Measurements from ENCODE around the gene KNDC1.
"Not testable (repeated sequence)": the region's sequence is repeated elsewhere in the genome, so short reads cannot be mapped to it uniquely, and the experiment has no call there.

The KNDC1 gene

DNA sequence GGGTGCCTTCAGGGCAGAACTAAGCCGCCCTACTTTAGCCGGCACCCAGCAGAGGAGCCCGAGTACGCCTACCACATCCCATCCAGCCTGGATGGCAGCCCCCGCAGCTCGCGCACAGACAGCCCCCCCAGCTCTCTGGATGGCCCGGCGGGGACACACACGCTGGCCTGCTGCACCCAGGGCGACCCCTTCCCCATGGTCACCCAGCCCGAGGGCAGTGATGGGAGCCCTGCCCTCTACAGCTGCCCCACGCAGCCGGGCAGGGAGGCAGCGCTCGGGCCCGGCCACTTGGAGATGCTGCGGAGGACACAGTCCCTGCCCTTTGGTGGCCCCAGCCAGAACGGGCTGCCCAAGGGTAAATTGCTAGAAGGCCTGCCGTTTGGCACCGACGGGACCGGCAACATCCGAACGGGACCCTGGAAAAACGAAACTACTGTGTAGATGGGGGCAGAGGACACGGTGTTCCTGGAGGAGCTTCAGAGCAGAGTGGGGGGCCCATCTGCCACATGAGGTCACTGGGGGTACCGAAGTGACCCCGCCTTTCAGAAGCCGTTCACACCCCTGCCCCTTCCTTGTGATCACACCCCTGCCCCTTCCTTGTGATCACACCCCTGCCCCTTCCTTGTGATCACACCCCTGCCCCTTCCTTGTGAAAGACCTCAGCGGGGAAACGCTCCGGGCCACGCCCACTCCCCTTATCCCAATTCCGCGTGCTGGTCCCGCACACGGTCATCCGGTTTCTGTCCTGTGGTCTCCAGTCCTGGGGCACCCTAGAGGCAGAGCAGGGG lies 30.8 kb upstream of the KNDC1 start:
- Histone ChIP-seq H3K9ac (ENCODE audit: low read length) (no peak overlapping the region), H3K4me1 (ENCODE audit: control insufficient read depth, insufficient read depth, low read length) (no peaks in the 10 kb centered on the region), H3K27me3 (ENCODE audit: control insufficient read depth, insufficient read depth, low read length) (no peaks in the 10 kb centered on the region), H3K27ac (ENCODE audit: low read depth, low read length) (no peak overlapping the region), H3K36me3 (ENCODE audit: control insufficient read depth, insufficient read depth, low read length) (no peaks in the 10 kb centered on the region), H3K4me3 (ENCODE audit: low read length) (no peak overlapping the region)

DNA sequence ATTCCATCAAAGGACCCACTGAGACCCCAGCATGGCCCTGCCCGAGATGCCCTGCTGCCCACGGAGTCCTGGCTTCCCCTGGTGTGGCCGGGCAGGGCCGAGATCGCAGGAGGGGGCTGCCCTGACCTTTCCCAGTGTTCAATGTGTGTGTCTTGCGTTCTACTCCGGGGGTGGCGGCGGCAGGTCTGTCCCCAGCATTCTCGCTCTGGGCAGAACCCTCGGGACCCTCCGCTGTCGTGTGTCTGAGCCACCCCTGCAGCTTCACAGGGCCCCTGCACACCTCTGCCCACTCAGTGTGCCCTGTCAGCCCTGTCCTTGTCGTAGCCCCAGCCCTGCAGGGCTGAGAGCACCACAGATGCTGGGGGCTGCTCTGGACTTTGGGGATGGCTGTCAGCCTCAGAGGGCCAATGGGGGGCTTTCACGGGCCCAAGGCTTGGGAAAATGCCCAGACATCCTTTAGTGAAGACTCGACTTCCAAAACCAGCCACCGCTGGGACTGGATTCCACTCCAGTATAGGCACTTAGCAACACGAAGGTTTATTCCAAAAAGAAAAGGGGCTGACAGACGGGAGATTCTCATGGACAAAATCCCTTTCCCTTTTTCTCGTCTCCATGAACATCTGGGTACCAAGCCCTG lies 30.0 kb upstream of the KNDC1 start:
- Histone ChIP-seq H3K4me3 (ENCODE audit: low read length) (no peak overlapping the region), H3K27ac (ENCODE audit: low read depth, low read length) (no peak overlapping the region)

DNA sequence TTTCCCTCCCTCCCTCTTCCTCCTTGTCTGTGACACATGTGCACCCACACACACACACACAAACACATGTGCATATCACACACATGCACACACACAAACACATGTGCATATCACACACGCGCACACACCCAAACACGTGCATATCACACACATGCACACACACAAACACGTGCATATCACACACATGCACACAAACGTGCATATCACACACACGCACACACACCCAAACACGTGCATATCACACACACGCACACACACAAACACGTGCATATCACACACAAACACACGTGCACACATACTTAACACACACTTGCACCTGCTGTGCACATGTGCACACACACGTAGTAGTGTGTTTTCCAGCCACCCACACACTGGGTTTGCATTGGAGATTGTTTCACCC lies 29.4 kb upstream of the KNDC1 start:
- no peaks in the 10 kb centered on the region for H3K36me3 ChIP-seq (ENCODE audit: control insufficient read depth, insufficient read depth, low read length)
- H3K4me3 ChIP-seq (ENCODE audit: low read length) = no peak overlapping the region
- no peaks in the 10 kb centered on the region for H3K4me1 ChIP-seq (ENCODE audit: control insufficient read depth, insufficient read depth, low read length)
- H3K9ac ChIP-seq (ENCODE audit: low read length) = no peak overlapping the region
- H3K27me3 ChIP-seq (ENCODE audit: control insufficient read depth, insufficient read depth, low read length) = no peaks in the 10 kb centered on the region
- H3K27ac ChIP-seq (ENCODE audit: low read depth, low read length) = no peak overlapping the region

More for the DNA sequence above, 30.0 kb upstream of the KNDC1 start:
- Histone ChIP-seq H3K36me3 (ENCODE audit: control insufficient read depth, insufficient read depth, low read length) (no peaks in the 10 kb centered on the region), H3K9ac (ENCODE audit: low read length) (no peak overlapping the region), H3K4me1 (ENCODE audit: control insufficient read depth, insufficient read depth, low read length) (no peaks in the 10 kb centered on the region), H3K27me3 (ENCODE audit: control insufficient read depth, insufficient read depth, low read length) (no peaks in the 10 kb centered on the region)

DNA sequence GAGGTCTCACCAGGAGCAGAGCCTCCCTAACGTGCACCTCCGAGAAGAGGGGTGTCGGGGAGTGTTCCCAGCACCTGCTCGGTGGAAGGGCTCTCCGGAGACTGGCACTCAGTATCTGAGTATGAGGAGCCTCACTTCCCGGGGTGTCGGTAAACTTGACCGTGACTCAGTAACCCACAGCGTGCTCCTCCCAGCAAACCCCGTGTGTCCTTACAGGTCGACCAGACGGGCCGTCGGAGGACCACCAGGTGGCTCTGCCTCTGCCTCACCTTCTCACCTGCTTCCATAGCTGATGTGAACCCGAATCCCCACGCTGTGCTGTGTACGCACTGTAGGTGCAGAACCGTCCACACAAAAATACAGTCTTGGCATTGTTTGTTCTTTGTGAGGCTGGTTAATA lies 29.0 kb upstream of the KNDC1 start:
- Histone ChIP-seq H3K4me3 (ENCODE audit: low read length) (no peak overlapping the region), H3K4me1 (ENCODE audit: control insufficient read depth, insufficient read depth, low read length) (no peaks in the 10 kb centered on the region), H3K36me3 (ENCODE audit: control insufficient read depth, insufficient read depth, low read length) (no peaks in the 10 kb centered on the region), H3K27me3 (ENCODE audit: control insufficient read depth, insufficient read depth, low read length) (no peaks in the 10 kb centered on the region), H3K27ac (ENCODE audit: low read depth, low read length) (no peak overlapping the region), H3K9ac (ENCODE audit: low read length) (no peak overlapping the region)

DNA sequence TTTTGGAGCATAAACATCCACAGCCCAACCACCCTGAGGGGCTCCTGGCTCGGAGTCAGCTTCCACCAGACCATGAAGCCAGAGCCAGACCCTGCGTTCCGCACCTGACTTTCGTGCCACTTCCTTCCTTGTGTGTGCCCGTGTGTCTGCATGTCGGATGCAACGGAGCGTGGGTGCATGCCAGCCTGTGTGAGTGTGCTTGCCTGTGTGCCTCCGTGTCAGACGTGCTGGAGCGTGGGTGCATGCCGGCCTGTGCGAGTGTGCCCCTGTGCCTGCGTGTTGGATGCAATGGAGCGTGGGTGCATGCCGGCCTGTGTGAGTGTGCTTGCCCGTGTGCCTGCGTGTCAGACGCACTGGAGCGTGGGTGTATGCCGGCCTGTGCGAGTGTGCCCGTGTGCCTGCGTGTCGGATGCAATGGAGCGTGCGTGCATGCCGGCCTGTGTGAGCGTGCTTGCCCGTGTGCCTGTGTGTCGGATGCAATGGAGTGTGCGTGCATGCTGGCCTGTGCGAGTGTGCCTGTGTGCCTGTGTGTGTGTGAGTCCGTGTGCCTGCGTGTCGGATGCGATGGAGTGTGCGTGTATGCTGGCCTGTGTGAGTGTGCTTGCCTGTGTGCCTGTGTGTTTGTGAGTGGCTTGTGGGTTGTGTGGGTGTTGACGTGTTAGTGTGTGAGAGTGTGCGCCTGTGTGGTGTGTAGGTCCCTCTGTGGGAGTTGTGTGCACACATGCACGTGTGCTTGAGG lies 28.1 kb upstream of the KNDC1 start:
- Histone ChIP-seq H3K4me1 (ENCODE audit: control insufficient read depth, insufficient read depth, low read length) (no peaks in the 10 kb centered on the region), H3K4me3 (ENCODE audit: low read length) (no peak overlapping the region), H3K36me3 (ENCODE audit: control insufficient read depth, insufficient read depth, low read length) (no peaks in the 10 kb centered on the region), H3K9ac (ENCODE audit: low read length) (no peak overlapping the region), H3K27ac (ENCODE audit: low read depth, low read length) (no peak overlapping the region), H3K27me3 (ENCODE audit: control insufficient read depth, insufficient read depth, low read length) (no peaks in the 10 kb centered on the region)

DNA sequence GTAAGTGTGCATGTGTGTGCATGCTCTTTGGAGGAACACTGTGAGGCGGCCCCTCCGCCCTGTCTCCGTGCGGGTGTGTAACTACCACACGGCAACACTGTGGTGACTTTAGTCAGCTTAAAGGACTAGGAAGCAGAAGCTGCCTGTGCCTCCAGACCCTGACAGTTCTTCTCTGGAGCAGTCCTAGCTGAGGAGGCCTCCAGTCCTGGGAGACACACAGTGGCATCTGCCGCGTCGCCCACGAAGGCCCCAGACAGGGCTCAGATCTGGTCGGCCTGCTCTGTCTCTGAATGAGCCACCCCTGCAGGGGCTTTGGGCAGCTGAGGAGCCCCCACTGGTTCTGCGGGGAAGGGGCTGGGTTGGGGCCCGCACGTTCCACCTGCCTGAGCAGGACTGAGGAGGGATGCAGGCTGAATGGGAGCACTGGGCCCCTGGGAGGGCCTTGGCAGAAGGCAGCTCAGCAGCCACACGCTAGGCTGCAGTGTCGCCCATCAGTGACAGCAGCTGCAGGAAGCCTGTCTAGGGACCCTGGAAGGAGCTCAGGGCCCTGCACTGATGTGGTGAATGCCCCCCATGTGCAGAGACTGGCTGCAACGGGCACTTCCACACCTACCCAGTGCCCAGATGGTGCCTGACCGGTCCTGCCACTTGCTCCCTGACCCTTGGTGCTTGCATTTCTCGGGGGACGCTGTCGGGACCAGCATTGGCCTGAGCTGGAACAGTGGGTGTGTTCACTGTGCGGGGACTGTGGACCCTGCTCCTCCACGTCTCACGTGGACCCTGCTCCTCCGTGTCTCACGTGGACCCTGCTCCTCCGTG lies 27.3 kb upstream of the KNDC1 start:
- Histone ChIP-seq H3K4me3 (ENCODE audit: low read length) (no peak overlapping the region), H3K27ac (ENCODE audit: low read depth, low read length) (no peak overlapping the region), H3K36me3 (ENCODE audit: control insufficient read depth, insufficient read depth, low read length) (no peaks in the 10 kb centered on the region), H3K4me1 (ENCODE audit: control insufficient read depth, insufficient read depth, low read length) (no peaks in the 10 kb centered on the region), H3K27me3 (ENCODE audit: control insufficient read depth, insufficient read depth, low read length) (no peaks in the 10 kb centered on the region), H3K9ac (ENCODE audit: low read length) (no peak overlapping the region)

DNA sequence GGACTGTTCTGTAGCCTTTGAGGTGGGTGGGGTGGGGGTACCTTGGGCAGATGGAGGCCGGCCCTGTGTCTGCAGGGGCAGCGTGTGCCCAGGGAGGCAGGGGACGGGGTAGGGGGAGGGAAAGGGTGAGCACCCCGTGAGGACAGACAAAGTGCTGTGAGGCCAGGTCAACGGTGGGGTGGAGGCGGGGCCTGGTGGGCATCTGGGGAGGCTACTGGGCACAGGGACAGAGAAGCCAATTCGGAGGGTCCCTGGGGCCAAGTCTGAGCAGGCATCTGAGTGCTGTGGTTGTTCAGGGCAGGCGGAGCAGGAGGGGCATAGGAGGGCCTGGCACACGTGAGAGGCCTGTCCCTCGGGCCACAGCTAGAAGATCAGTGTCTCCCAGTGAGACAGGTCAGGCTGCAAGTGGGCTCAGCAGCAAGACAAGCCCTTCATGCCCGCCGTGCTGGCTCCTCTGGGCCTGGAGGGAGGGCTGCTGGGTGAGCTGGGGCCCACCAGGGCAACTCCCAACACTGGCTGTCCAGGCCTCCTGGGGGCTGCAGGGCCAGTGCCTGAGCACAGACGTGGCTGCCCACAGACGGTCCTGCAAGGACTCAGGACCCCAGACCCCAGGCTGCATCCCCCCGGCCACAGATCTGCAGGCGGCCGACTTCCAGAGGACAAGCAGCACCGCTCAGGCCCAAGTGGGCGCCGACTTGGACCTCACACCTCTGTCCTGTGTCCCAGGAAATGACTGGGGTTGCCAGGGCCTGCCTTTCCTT lies 26.4 kb upstream of the KNDC1 start:
- Histone ChIP-seq H3K27me3 (ENCODE audit: control insufficient read depth, insufficient read depth, low read length) (no peaks in the 10 kb centered on the region), H3K4me1 (ENCODE audit: control insufficient read depth, insufficient read depth, low read length) (no peaks in the 10 kb centered on the region), H3K27ac (ENCODE audit: low read depth, low read length) (no peak overlapping the region), H3K36me3 (ENCODE audit: control insufficient read depth, insufficient read depth, low read length) (no peaks in the 10 kb centered on the region), H3K4me3 (ENCODE audit: low read length) (no peak overlapping the region), H3K9ac (ENCODE audit: low read length) (no peak overlapping the region)

DNA sequence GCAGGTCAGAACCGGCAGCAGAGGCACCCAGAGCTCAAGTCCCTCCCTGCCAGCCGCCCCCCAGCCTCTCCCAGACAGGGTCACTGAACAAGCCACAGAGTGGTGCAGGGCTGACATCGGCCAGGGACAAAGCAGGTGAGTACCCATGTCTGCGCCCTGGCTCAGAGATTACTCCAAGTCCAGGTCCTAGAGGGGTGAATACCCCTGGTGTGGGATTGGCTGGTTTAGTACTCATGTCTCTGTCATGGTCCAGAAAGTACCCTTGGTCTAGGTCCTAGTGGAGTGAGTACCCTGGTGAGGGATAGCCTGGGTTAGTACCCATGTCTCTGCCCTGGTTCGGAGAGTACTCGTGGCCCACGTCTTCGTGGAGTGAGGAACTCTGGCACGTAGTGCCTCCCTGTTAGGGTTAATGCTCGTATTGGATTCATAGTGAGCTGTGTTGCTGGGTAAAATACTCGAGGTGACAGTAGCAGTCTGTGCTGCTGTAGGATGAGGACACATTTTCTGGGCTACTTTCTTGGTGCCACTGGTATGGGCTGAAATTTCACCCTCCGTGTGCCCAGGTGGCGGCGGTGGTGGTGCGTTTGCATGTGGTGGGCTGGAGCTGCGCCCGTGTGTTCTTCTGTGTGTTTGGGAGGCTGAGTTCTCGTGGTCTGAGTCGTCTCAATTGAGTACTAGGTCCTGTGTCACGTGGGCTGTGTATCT lies 25.5 kb upstream of the KNDC1 start:
- no peaks in the 10 kb centered on the region for H3K27me3 ChIP-seq (ENCODE audit: control insufficient read depth, insufficient read depth, low read length)
- H3K27ac ChIP-seq (ENCODE audit: low read depth, low read length) = no peak overlapping the region
- H3K36me3 ChIP-seq (ENCODE audit: control insufficient read depth, insufficient read depth, low read length) = no peaks in the 10 kb centered on the region
- no peak overlapping the region for H3K9ac ChIP-seq (ENCODE audit: low read length)
- no peaks in the 10 kb centered on the region for H3K4me1 ChIP-seq (ENCODE audit: control insufficient read depth, insufficient read depth, low read length)
- H3K4me3 ChIP-seq (ENCODE audit: low read length) = no peak overlapping the region

DNA sequence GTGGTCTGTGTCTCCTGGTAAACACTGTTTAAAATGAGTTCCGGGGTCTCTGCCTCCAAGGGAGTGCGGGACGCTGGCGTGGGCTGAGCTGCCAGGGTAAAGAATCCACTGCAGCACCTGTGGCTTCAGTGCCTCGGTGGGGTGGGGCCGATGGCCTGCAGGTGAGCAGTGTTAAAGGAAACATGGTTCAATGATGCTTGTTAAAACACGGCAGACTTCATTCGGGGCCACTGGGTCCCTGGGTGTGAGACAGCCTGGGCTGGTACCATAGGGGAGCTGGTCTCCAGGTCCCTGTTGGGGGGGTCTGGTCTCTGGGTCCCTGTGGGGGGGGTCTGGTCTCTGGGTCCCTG lies 24.9 kb upstream of the KNDC1 start:
- H3K9ac ChIP-seq (ENCODE audit: low read length) = no peak overlapping the region
- H3K27ac ChIP-seq (ENCODE audit: low read depth, low read length) = no peak overlapping the region
- H3K36me3 ChIP-seq (ENCODE audit: control insufficient read depth, insufficient read depth, low read length) = no peaks in the 10 kb centered on the region
- no peaks in the 10 kb centered on the region for H3K4me1 ChIP-seq (ENCODE audit: control insufficient read depth, insufficient read depth, low read length)
- H3K4me3 ChIP-seq (ENCODE audit: low read length) = no peak overlapping the region
- H3K27me3 ChIP-seq (ENCODE audit: control insufficient read depth, insufficient read depth, low read length) = no peaks in the 10 kb centered on the region

DNA sequence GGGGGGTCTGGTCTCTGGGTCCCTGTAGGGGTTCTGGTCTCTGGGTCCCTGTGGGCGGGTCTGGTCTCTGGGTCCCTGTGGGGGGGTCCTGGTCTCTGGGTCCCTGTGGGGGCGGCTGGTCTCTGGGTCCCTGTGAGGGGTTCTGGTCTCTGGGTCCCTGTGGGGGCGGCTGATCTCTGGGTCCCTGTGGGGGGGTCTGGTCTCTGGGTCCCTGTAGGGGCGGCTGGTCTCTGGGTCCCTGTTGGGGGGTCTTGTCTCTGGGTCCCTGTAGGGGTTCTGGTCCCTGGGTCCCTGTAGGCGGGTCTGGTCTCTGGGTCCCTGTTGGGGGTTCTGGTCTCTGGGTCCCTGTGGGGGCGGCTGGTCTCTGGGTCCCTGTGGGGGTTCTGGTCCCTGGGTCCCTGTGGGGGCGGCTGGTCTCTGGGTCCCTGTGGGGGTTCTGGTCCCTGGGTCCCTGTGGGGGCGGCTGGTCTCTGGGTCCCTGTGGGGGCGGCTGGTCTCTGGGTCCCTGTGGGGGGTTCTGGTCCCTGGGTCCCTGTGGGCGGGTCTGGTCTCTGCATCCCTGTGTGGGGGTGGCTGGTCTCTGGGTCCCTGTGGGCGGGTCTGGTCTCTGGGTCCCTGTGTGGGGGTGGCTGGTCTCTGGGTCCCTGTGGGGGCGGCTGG lies 22.4 kb upstream of the KNDC1 start:
- H3K4me1 ChIP-seq (ENCODE audit: control insufficient read depth, insufficient read depth, low read length); H3K36me3 ChIP-seq (ENCODE audit: control insufficient read depth, insufficient read depth, low read length); H3K4me3 ChIP-seq (ENCODE audit: low read length); H3K27me3 ChIP-seq (ENCODE audit: control insufficient read depth, insufficient read depth, low read length); H3K9ac ChIP-seq (ENCODE audit: low read length); H3K27ac ChIP-seq (ENCODE audit: low read depth, low read length): not testable (repeated sequence)

DNA sequence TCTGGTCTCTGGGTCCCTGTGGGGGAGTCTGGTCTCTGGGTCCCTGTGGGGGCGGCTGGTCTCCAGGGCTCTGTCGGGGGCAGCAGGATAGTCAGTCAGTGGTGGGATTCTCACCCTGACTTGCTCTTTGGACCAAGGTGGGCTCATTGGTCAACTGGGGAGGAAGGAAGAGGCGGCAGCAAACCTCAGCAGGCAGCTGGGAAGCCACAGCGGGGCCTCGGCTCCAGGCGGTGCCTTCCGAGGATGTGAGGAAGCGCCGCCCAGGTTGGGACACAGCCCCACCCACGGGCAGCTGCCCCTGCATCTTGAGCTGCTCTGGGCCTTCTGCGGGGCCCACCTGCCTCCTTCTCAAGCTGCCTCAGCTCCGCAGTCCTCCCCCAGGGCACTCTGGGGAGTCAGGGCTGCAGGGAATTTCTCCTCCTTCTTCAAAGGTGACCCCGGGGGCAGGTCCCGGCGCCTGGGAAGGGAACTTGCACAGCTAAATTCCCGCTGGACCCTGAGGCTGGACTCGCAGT lies 20.4 kb upstream of the KNDC1 start:
- H3K36me3 ChIP-seq (ENCODE audit: control insufficient read depth, insufficient read depth, low read length) = no peaks in the 10 kb centered on the region
- H3K4me1 ChIP-seq (ENCODE audit: control insufficient read depth, insufficient read depth, low read length) = no peaks in the 10 kb centered on the region
- no peak overlapping the region for H3K27ac ChIP-seq (ENCODE audit: low read depth, low read length)
- peaks cover 10% of the 10 kb centered on the region for H3K27me3 ChIP-seq (ENCODE audit: control insufficient read depth, insufficient read depth, low read length)
- no peak overlapping the region for H3K4me3 ChIP-seq (ENCODE audit: low read length)
- H3K9ac ChIP-seq (ENCODE audit: low read length) = no peak overlapping the region

Data from rectal smooth muscle tissue (tissue), 1 donor.